Thyroid gland (tissue), 4 donors: ENCODE results near the gene RIMBP2.

Source experiments
- CTCF ChIP-seq, 6 experiments: fragments of 200-600 bp in 3 of 6; fragments of 450-650 bp in 3 of 6; sonication (generic) in 3 of 6; IDR thresholded peaks; one replicate each; pipeline ENCODE4 v1.5.1; 2016 to 2019; ENCODE audit warnings: antibody characterized with exemption in 6 of 6, mild to moderate bottlenecking in 2 of 6, inconsistent platforms in 1 of 6, moderate library complexity in 1 of 6
- POLR2A ChIP-seq, 2 donors: fragments of 450-650 bp; IDR thresholded peaks; one replicate each; pipeline ENCODE4 v1.6.1; 2017; ENCODE audit warnings: antibody characterized with exemption in 2 of 2, mild to moderate bottlenecking in 2 of 2, moderate library complexity in 1 of 2

GRCh38 chr12:130499474-130499873 lies 216.6 kb downstream of the RIMBP2 start:
- no peak for TF ChIP-seq POLR2A (IDR thresholded peaks at IDR 0.05)
- no peak for TF ChIP-seq CTCF (IDR thresholded peaks at IDR 0.05)
